RWPE2 (cell line): ENCODE measurements around the gene EIF2AK2.
"Not testable (repeated sequence)": the region's sequence is repeated elsewhere in the genome, so short reads cannot be mapped to it uniquely, and the experiment has no call there.

Source experiments
- ATAC-seq: fragments of 200-7000 bp; cut with Tn5 transposase; 3 replicates; pipeline ENCODE4 v1.9.1; 2021; ENCODE audit warnings: low read depth
- DNase-seq: peaks from one replicate; pipeline ENCODE4 v3.0.0-alpha.2; 2020; ENCODE audit warnings: low spot score
- H3K27ac ChIP-seq: fragments of 450-650 bp; 2 replicates; pipeline ENCODE4 v1.5.1; 2017; ENCODE audit warnings: mild to moderate bottlenecking; ENCODE audit not compliant: poor library complexity, severe bottlenecking
- H3K27me3 ChIP-seq: fragments of 250-450 bp; sonication (Bioruptor Pico); 2 replicates; pipeline ENCODE4 v1.5.1; 2021; ENCODE audit warnings: mild to moderate bottlenecking, moderate library complexity; ENCODE audit not compliant: insufficient read depth, poor library complexity, severe bottlenecking
- H3K36me3 ChIP-seq: fragments of 250-450 bp; sonication (Bioruptor Pico); 2 replicates; pipeline ENCODE4 v1.5.1; 2020; ENCODE audit warnings: low read depth, mild to moderate bottlenecking, moderate library complexity
- H3K4me1 ChIP-seq: fragments of 250-450 bp; sonication (Bioruptor Pico); 2 replicates; pipeline ENCODE4 v1.5.1; 2021; ENCODE audit warnings: mild to moderate bottlenecking, moderate library complexity; ENCODE audit not compliant: insufficient read depth, poor library complexity, severe bottlenecking
- H3K4me3 ChIP-seq: fragments of 250-450 bp; sonication (Bioruptor Pico); 2 replicates; pipeline ENCODE4 v1.5.1; 2021; ENCODE audit warnings: mild to moderate bottlenecking, moderate library complexity; ENCODE audit not compliant: severe bottlenecking
- H3K9me3 ChIP-seq: fragments of 250-450 bp; sonication (Bioruptor Pico); 2 replicates; pipeline ENCODE4 v1.5.1; 2021; ENCODE audit warnings: mild to moderate bottlenecking, moderate library complexity; ENCODE audit not compliant: severe bottlenecking
- TF ChIP-seq, protein P1 (sequence below): fragments of 450-650 bp; IDR thresholded peaks from one replicate; pipeline ENCODE4 v1.5.1; 2017; ENCODE audit warnings: mild to moderate bottlenecking, moderate library complexity; ENCODE audit not compliant: poor library complexity, severe bottlenecking

Gene EIF2AK2

GRCh38 chr2:37156857-37157714 is at the start of gene EIF2AK2:
EIF2AK2 (minus strand) TSS chr2:37156980; CDS start chr2:37147806, 9,174 bp downstream.
- peak within 1 kb of the TSS; percentile 83 for H3K4me3 ChIP-seq
- H3K9me3 ChIP-seq = no peaks in the 10 kb centered on the region
- peak; percentile 95 for ATAC-seq
- peak within 1 kb of the TSS; percentile 78 for H3K27ac ChIP-seq
- DNase-seq = peak; percentile 88
- TF ChIP-seq, protein P1, sequence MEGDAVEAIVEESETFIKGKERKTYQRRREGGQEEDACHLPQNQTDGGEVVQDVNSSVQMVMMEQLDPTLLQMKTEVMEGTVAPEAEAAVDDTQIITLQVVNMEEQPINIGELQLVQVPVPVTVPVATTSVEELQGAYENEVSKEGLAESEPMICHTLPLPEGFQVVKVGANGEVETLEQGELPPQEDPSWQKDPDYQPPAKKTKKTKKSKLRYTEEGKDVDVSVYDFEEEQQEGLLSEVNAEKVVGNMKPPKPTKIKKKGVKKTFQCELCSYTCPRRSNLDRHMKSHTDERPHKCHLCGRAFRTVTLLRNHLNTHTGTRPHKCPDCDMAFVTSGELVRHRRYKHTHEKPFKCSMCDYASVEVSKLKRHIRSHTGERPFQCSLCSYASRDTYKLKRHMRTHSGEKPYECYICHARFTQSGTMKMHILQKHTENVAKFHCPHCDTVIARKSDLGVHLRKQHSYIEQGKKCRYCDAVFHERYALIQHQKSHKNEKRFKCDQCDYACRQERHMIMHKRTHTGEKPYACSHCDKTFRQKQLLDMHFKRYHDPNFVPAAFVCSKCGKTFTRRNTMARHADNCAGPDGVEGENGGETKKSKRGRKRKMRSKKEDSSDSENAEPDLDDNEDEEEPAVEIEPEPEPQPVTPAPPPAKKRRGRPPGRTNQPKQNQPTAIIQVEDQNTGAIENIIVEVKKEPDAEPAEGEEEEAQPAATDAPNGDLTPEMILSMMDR = no peak
- no peaks in the 10 kb centered on the region for H3K27me3 ChIP-seq
- peaks cover 15% of the 10 kb centered on the region for H3K4me1 ChIP-seq
- H3K36me3 ChIP-seq = peaks cover 11% of the 10 kb centered on the region

- H3K36me3 ChIP-seq = peaks cover 98% of the 10 kb centered on the region
- DNase-seq = no peak
- H3K4me3 ChIP-seq = no peak overlapping the region
- H3K27ac ChIP-seq = no peak overlapping the region
- no peaks in the 10 kb centered on the region for H3K4me1 ChIP-seq
- TF ChIP-seq, protein P1 = no peak
- H3K27me3 ChIP-seq = no peaks in the 10 kb centered on the region
- no peak for ATAC-seq
- peaks cover 9% of the 10 kb centered on the region for H3K9me3 ChIP-seq
Observed at GRCh38 chr2:37205689-37206341, 49.0 kb upstream of the EIF2AK2 start.

- H3K4me1 ChIP-seq, H3K4me3 ChIP-seq, H3K27me3 ChIP-seq, H3K9me3 ChIP-seq, DNase-seq, H3K27ac ChIP-seq, ATAC-seq: not testable (repeated sequence)
- peaks cover 94% of the 10 kb centered on the region for H3K36me3 ChIP-seq
Observed at GRCh38 chr2:37205071-37205661, 48.4 kb upstream of the EIF2AK2 start.

DNA sequence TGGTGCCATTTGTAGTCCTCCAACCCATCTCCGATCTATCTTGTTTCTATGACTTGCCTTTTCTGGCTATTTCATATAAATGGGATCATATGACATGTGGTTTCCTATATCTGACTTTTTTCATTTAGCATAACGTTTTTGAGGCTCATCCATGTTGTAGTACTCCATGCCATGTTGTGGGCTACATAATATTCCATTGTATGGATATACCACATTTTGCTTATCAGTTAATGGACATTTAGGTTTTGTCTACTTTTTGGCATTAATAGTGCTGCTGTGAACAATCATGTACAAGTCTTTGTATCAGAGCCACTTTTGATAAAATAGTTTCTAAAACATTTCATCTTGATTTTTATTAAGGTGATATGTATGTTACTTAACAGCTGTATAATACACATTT is 46.9 kb upstream of the EIF2AK2 start:
- Histone ChIP-seq H3K27me3 (no peaks in the 10 kb centered on the region), H3K4me3 (no peak overlapping the region), H3K27ac (no peak overlapping the region), H3K4me1 (no peaks in the 10 kb centered on the region), H3K9me3 (peaks cover 9% of the 10 kb centered on the region), H3K36me3 (peaks cover 87% of the 10 kb centered on the region)
- TF ChIP-seq, protein P1 = no peak
- no peak for ATAC-seq
- DNase-seq = no peak

DNA sequence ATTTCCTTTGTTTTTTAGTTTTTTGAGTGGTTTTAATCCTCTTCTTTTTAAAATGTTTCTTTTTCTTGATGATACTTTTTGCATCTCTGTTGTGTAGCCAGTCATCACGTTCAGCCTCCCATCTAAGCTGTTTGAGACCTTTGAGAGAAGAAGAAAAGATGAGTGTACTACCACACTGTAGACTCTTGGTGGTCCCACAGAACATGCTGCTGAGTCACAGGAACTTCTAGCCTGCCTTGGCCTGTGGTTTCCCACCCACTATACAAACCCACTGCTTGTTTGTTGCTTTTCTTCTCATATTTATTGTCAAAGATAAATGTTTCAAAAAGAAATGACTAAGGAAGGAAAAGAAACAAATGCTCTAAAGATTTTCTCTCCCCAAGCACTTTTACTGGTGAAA is 45.0 kb upstream of the EIF2AK2 start:
- ATAC-seq = no peak
- Histone ChIP-seq H3K4me1 (peaks cover 6% of the 10 kb centered on the region), H3K27ac (no peak overlapping the region), H3K4me3 (no peak overlapping the region), H3K36me3 (peaks cover 68% of the 10 kb centered on the region), H3K27me3 (no peaks in the 10 kb centered on the region), H3K9me3 (peaks cover 6% of the 10 kb centered on the region)
- TF ChIP-seq, protein P1 = no peak
- DNase-seq = no peak
